Measurements from ENCODE around the gene EXD2. TPM values are rescaled to one million over a fixed set of nuclear protein-coding genes. Genes with fewer than 3 reads are reported as not detected.

The EXD2 gene
- total RNA-seq, 6 experiments from 2014 or later = 13.8 to 19.2 (median 15.2) TPM

DNA sequence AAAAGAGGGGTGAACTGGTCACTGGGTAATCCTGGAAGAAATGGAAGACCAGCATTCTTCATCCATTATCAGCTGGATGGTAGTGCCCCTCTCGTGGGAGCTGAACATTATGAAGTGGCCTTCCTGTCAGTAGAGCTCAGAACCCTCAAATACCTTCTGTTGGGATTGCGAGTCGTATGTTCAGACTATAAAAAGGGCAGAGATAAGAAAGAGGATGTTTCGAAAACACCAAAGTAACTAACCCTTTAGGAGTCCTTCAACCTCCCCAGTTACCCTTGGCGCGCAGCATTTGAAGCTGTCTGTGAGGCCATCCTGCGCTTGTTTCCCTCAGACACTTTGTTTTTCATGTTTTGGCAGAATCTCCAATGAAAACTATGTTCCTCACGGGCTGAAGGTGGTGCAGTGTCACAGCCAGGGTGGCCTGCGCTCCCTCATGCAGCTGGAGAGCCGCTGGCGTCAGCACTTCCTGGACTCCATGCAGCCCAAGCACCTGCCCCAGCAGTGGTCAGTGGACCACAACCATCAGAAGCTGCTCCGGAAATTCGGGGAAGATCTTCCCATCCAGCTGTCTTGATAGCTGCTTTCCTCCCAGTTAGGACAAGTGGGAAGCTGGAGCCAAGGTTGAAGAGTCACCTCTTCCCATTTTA is 49.4 kb downstream of the EXD2 start:
- TF ChIP-seq, protein P1, sequence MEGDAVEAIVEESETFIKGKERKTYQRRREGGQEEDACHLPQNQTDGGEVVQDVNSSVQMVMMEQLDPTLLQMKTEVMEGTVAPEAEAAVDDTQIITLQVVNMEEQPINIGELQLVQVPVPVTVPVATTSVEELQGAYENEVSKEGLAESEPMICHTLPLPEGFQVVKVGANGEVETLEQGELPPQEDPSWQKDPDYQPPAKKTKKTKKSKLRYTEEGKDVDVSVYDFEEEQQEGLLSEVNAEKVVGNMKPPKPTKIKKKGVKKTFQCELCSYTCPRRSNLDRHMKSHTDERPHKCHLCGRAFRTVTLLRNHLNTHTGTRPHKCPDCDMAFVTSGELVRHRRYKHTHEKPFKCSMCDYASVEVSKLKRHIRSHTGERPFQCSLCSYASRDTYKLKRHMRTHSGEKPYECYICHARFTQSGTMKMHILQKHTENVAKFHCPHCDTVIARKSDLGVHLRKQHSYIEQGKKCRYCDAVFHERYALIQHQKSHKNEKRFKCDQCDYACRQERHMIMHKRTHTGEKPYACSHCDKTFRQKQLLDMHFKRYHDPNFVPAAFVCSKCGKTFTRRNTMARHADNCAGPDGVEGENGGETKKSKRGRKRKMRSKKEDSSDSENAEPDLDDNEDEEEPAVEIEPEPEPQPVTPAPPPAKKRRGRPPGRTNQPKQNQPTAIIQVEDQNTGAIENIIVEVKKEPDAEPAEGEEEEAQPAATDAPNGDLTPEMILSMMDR (IDR thresholded peaks at IDR 0.05) = no peak
- Mint-ChIP-seq H3K27ac (no peak overlapping the region), H3K4me3 (no peak overlapping the region), H3K36me3 (ENCODE audit: low read depth) (no peaks in the 10 kb centered on the region), H3K9me3 (no peaks in the 10 kb centered on the region), H3K4me1 (ENCODE audit: low read depth) (peaks cover 14% of the 10 kb centered on the region), H3K27me3 (ENCODE audit: insufficient read depth) (peaks cover 5% of the 10 kb centered on the region; the same call in 1 of the 2 replicates)
- no peak for DNase-seq

DNA sequence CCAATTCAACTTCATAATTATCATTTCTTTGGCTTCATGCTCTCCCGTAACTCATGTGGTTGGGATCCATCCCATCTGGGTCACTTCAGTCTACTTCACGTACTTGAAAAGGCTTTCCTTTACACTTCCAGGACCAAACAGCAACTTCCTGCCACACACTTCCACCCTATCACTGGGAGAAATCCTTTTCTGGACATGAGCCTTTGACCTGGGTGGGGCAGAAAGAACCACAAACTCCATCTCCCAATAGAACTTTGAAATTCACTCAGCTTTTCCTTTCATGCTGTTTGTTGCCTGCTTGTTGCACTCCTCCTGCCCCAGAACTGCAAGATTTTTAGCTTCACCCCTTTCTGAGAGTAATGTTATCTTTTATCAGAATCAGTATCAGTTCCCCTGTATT is 50.3 kb downstream of the EXD2 start:
- H3K36me3 Mint-ChIP-seq (ENCODE audit: low read depth) = no peaks in the 10 kb centered on the region
- TF ChIP-seq, protein P1 (IDR thresholded peaks at IDR 0.05) = no peak
- no peaks in the 10 kb centered on the region for H3K9me3 Mint-ChIP-seq
- no peak for DNase-seq
- H3K27me3 Mint-ChIP-seq (ENCODE audit: insufficient read depth) = peaks cover 5% of the 10 kb centered on the region; the same call in 1 of the 2 replicates
- H3K27ac Mint-ChIP-seq = no peak overlapping the region
- H3K4me1 Mint-ChIP-seq (ENCODE audit: low read depth) = peaks cover 14% of the 10 kb centered on the region
- no peak overlapping the region for H3K4me3 Mint-ChIP-seq

DNA sequence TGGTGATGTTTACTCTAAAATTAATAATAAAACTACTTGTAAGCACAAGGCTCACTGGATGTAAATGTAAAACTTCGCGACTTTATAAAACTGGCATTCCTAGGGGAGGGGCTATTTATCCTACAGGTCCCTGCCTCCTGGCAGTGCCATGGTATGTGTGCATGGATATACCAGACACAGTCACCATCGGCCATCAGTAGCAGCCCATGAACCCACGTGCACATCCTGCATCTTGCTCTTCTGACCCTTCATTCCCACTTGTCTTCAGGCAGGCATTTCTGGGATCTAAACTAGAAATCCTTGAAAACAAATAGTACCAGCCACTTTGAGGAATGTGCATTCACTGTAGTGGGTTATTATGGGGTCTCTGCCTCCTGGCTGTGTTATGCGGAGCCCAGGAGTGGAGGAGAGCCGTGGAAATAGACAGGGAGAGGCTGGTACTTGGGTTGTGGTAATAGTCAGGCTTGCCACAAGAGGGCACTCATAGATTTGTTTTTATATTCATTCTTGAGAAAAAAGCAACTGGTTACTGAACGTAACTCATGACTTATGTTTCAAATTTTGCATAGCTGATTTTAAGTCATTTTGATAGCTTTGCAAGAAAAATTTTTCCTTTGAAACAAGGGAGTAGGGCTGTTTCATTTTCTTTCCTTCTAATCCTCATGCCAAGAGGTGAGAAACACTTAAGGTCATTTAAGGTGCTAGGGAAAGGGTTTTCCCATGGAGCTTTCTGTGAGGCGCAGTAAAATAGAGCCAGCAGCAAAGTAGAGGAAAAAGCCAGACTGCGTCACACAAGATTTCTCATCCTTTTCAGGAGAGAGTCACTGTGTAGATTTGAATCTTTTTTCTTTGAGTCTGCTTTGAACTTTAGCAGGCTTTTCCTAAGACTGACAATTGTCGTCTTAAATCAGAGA is 51.3 kb downstream of the EXD2 start:
- Mint-ChIP-seq H3K27ac (no peak overlapping the region), H3K9me3 (no peaks in the 10 kb centered on the region), H3K36me3 (ENCODE audit: low read depth) (no peaks in the 10 kb centered on the region), H3K4me3 (peak overlapping the region; percentile 62), H3K27me3 (ENCODE audit: insufficient read depth) (peaks cover 1% of the 10 kb centered on the region; the same call in 1 of the 2 replicates), H3K4me1 (ENCODE audit: low read depth) (peaks cover 21% of the 10 kb centered on the region)
- TF ChIP-seq, protein P1 (IDR thresholded peaks at IDR 0.05) = peak; percentile 90
- DNase-seq = peak; percentile 76

DNA sequence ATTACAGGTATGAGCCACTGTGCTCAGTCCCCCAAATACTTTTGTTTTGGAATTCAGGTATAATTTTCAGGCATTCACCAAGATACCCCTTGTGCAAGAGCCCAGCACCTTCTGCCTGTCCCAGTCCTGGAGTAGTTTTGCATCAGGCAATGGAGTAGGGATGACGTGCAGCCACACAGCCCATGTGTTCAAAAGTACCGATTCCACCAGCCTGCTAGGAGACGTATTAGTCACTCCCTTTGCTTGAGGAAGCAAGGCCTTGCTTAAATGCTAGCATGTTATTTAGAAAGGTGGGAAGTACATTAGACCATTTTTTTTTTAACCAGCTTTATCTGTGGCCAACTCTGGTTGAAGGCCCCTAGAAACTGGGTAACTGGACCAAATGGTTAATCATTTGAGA is 53.6 kb downstream of the EXD2 start:
- TF ChIP-seq, protein P1 (IDR thresholded peaks at IDR 0.05) = no peak
- H3K9me3 Mint-ChIP-seq = no peaks in the 10 kb centered on the region
- no peak overlapping the region for H3K27ac Mint-ChIP-seq
- H3K4me1 Mint-ChIP-seq (ENCODE audit: low read depth) = peaks cover 33% of the 10 kb centered on the region
- H3K4me3 Mint-ChIP-seq = no peak overlapping the region
- H3K36me3 Mint-ChIP-seq (ENCODE audit: low read depth) = no peaks in the 10 kb centered on the region
- H3K27me3 Mint-ChIP-seq (ENCODE audit: insufficient read depth) = peaks cover 7% of the 10 kb centered on the region
- no peak for DNase-seq

DNA sequence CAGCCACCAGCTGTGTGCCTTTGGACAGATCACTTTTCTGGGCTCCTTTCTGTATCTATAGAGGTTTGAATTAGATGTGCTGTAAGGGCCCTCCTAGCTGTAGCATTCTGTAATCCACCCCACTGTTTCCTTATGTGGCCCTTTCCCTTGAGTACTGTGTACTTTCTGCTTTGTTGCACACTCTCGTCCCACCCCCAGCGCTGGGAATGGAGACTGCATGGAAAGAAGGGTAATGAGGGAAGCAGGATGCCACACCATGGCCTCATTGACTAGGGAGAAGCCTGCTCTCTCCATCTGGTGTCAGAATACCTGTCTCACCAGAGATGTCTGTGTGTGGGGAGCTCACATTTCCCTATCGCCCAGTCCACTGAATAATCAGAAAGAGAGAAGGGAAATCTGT is 55.0 kb downstream of the EXD2 start:
- Mint-ChIP-seq H3K36me3 (ENCODE audit: low read depth) (no peaks in the 10 kb centered on the region), H3K27me3 (ENCODE audit: insufficient read depth) (peaks cover 10% of the 10 kb centered on the region), H3K9me3 (no peaks in the 10 kb centered on the region), H3K4me3 (no peak overlapping the region), H3K27ac (no peak overlapping the region), H3K4me1 (ENCODE audit: low read depth) (peaks cover 33% of the 10 kb centered on the region)
- DNase-seq = no peak
- TF ChIP-seq, protein P1 (IDR thresholded peaks at IDR 0.05) = no peak

Data from HFFc6 (cell line).